Activated naive CD8-positive, alpha-beta T cell treated with anti-CD3 and anti-CD28 coated beads, Interleukin-2, amount 50 U/mL, for 24 hours (primary cell): ENCODE measurements around the gene MEGF11.

Source experiments
- ATAC-seq: fragments of 150-1000 bp; cut with Tn5 transposase; one replicate; pipeline ENCODE4 v1.10.0; 2021
- DNase-seq: peaks from one replicate; pipeline ENCODE4 v3.0.0; 2021
- H3K27ac Mint-ChIP-seq: one replicate; pipeline ENCODE4 v1.8.0; 2021; ENCODE audit warnings: mild to moderate bottlenecking, mixed read lengths
- H3K27me3 Mint-ChIP-seq: one replicate; pipeline ENCODE4 v1.8.0; 2021; ENCODE audit warnings: mixed read lengths
- H3K36me3 Mint-ChIP-seq: one replicate; pipeline ENCODE4 v1.8.0; 2021; ENCODE audit warnings: low read depth, mixed read lengths
- H3K4me1 Mint-ChIP-seq: one replicate; pipeline ENCODE4 v1.8.0; 2021; ENCODE audit warnings: mixed read lengths
- H3K4me3 Mint-ChIP-seq: one replicate; pipeline ENCODE4 v1.8.0; 2021; ENCODE audit warnings: mild to moderate bottlenecking, moderate library complexity, mixed read lengths
- H3K9me3 Mint-ChIP-seq: one replicate; pipeline ENCODE4 v1.8.0; 2021; ENCODE audit warnings: mixed read lengths

The MEGF11 gene

DNA sequence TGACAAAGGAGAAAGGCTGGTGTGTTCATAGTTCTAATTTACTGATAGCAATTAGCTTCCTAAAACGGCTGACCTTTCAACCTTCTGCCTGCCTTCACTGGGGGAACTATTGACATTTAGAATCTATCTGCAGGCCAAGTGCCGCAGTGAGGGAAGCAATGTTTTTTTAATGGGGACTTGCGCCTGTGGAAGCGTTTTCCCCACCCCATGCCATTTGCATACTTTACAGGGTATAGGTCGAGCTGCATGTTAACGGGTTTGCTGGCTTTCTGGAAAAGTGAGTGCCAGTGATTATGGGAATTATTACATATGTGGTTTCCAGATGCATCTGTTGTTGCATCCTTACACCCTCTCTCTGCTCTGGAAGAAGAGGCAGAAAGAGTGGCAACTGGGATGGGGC is 204.2 kb downstream of the MEGF11 start:
- H3K9me3 Mint-ChIP-seq = no peaks in the 10 kb centered on the region
- no peak overlapping the region for H3K4me3 Mint-ChIP-seq
- DNase-seq (no peak), ATAC-seq (no peak)
- no peak overlapping the region for H3K27ac Mint-ChIP-seq
- H3K36me3 Mint-ChIP-seq = no peaks in the 10 kb centered on the region
- no peaks in the 10 kb centered on the region for H3K4me1 Mint-ChIP-seq
- no peaks in the 10 kb centered on the region for H3K27me3 Mint-ChIP-seq

- H3K36me3 Mint-ChIP-seq = no peaks in the 10 kb centered on the region
- H3K27me3 Mint-ChIP-seq = no peaks in the 10 kb centered on the region
- H3K4me3 Mint-ChIP-seq = no peak overlapping the region
- no peak overlapping the region for H3K27ac Mint-ChIP-seq
- no peaks in the 10 kb centered on the region for H3K9me3 Mint-ChIP-seq
- ATAC-seq (no peak), DNase-seq (no peak)
- H3K4me1 Mint-ChIP-seq = no peaks in the 10 kb centered on the region
Measured at GRCh38 chr15:66047321-66048024, 206.1 kb downstream of the MEGF11 start.

GRCh38 chr15:66046751-66047150 is 206.8 kb downstream of the MEGF11 start:
- no peaks in the 10 kb centered on the region for H3K9me3 Mint-ChIP-seq
- no peak for ATAC-seq
- no peak overlapping the region for H3K4me3 Mint-ChIP-seq
- H3K4me1 Mint-ChIP-seq = no peaks in the 10 kb centered on the region
- no peak overlapping the region for H3K27ac Mint-ChIP-seq
- no peaks in the 10 kb centered on the region for H3K27me3 Mint-ChIP-seq
- no peaks in the 10 kb centered on the region for H3K36me3 Mint-ChIP-seq
- DNase-seq = no peak

DNA sequence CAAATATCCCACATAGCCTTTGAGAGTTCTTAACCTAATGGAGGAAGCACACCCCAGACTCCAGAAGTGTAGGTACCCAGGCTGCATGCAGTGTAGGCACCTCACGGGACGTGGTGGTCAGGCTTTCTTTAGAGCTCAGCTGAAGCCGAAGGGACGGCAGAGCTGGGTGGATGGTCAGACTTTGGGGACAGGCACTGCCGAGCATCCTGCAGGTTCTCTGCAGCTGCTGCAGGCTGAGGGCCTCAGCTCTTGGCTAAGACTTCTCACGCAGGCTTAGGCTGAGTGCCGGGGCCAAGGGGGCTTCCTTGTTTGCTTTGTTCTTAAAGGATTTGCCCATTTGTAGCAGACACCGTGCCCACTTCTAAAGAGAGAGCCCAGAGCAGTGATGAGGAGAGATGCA is 207.2 kb downstream of the MEGF11 start:
- Mint-ChIP-seq H3K4me1 (no peaks in the 10 kb centered on the region), H3K4me3 (no peak overlapping the region), H3K27me3 (no peaks in the 10 kb centered on the region), H3K36me3 (no peaks in the 10 kb centered on the region), H3K27ac (no peak overlapping the region), H3K9me3 (no peaks in the 10 kb centered on the region)
- DNase-seq (no peak), ATAC-seq (no peak)

DNA sequence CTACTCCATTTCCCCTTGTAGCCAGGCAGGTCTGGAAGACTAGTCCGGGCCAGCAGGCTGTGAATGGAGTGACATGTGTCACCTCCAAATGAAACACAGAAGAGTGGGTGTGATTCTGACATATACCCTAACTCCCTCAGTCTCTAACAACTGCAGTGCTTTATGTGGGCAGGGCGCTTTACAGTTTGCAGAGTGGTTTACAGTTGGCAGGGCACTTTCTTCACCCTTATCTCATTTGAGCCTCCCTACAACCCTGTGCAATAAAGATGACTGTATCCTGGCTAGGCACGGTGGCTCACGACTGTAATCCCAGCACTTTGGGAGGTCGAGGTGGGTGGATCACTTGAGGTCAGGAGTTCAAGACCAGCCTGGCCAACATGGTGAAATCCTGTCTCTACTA is 208.0 kb downstream of the MEGF11 start:
- no peaks in the 10 kb centered on the region for H3K36me3 Mint-ChIP-seq
- H3K9me3 Mint-ChIP-seq = no peaks in the 10 kb centered on the region
- DNase-seq = no peak
- H3K4me1 Mint-ChIP-seq = no peaks in the 10 kb centered on the region
- ATAC-seq = no peak
- no peak overlapping the region for H3K4me3 Mint-ChIP-seq
- H3K27me3 Mint-ChIP-seq = peaks cover 6% of the 10 kb centered on the region
- H3K27ac Mint-ChIP-seq = no peak overlapping the region

GRCh38 chr15:66044837-66045236 is 208.7 kb downstream of the MEGF11 start:
- Mint-ChIP-seq H3K4me3 (no peak overlapping the region), H3K36me3 (no peaks in the 10 kb centered on the region), H3K27ac (no peak overlapping the region), H3K9me3 (no peaks in the 10 kb centered on the region), H3K27me3 (peaks cover 13% of the 10 kb centered on the region), H3K4me1 (no peaks in the 10 kb centered on the region)
- DNase-seq (no peak), ATAC-seq (no peak)

DNA sequence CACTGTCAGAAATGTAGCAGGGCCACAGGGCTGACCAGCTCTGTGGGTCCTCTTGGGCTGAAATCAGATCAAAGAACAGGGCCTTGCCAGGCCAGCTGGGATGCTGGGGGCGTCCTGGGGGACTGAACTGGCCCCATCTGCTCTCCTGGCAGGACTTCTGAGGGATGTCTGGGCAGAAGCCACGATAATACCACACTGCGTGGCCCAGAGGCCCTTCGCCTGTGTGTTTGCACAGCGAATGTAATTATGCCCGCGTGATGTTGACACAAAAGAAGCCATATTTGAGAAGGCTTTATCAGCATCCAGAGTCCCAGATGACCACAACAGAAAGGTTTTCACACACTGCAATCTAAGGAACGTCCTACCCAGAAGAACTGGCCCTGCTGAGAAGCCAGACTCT is 210.3 kb downstream of the MEGF11 start:
- Mint-ChIP-seq H3K36me3 (no peaks in the 10 kb centered on the region), H3K4me3 (no peak overlapping the region), H3K27ac (no peak overlapping the region), H3K27me3 (peaks cover 25% of the 10 kb centered on the region), H3K9me3 (no peaks in the 10 kb centered on the region), H3K4me1 (no peaks in the 10 kb centered on the region)
- no peak for DNase-seq
- no peak for ATAC-seq

DNA sequence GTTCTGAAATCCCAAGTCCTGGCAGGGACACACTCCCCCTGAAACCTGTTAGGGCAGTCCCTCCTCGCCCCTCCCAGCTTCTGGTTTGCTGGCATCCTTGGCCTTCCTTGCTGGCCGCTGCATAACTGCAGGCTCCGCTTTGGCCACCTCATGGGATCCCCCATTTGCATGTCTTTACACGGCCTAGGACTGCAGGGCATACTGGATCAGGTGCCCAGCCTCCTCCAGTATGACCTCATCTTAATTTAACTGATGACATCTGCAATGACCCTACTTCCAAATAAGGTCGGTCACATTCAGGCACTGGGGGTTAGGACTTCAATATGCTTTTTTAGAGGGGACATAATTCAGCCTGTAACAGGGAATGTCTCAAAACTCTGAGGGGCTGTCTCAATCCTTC is 210.9 kb downstream of the MEGF11 start:
- ATAC-seq (no peak), DNase-seq (no peak)
- peaks cover 25% of the 10 kb centered on the region for H3K27me3 Mint-ChIP-seq
- H3K27ac Mint-ChIP-seq = no peak overlapping the region
- no peaks in the 10 kb centered on the region for H3K9me3 Mint-ChIP-seq
- no peaks in the 10 kb centered on the region for H3K4me1 Mint-ChIP-seq
- H3K36me3 Mint-ChIP-seq = no peaks in the 10 kb centered on the region
- H3K4me3 Mint-ChIP-seq = no peak overlapping the region

GRCh38 chr15:66041276-66041675 is 212.3 kb downstream of the MEGF11 start:
- Mint-ChIP-seq H3K4me1 (no peaks in the 10 kb centered on the region), H3K27ac (no peak overlapping the region), H3K27me3 (peaks cover 25% of the 10 kb centered on the region), H3K4me3 (no peak overlapping the region), H3K9me3 (no peaks in the 10 kb centered on the region), H3K36me3 (no peaks in the 10 kb centered on the region)
- DNase-seq (no peak), ATAC-seq (no peak)

GRCh38 chr15:66040211-66040892 is 213.2 kb downstream of the MEGF11 start:
- H3K4me3 Mint-ChIP-seq = no peak overlapping the region
- H3K27ac Mint-ChIP-seq = no peak overlapping the region
- no peaks in the 10 kb centered on the region for H3K4me1 Mint-ChIP-seq
- DNase-seq (no peak), ATAC-seq (no peak)
- peaks cover 25% of the 10 kb centered on the region for H3K27me3 Mint-ChIP-seq
- H3K9me3 Mint-ChIP-seq = no peaks in the 10 kb centered on the region
- H3K36me3 Mint-ChIP-seq = no peaks in the 10 kb centered on the region

DNA sequence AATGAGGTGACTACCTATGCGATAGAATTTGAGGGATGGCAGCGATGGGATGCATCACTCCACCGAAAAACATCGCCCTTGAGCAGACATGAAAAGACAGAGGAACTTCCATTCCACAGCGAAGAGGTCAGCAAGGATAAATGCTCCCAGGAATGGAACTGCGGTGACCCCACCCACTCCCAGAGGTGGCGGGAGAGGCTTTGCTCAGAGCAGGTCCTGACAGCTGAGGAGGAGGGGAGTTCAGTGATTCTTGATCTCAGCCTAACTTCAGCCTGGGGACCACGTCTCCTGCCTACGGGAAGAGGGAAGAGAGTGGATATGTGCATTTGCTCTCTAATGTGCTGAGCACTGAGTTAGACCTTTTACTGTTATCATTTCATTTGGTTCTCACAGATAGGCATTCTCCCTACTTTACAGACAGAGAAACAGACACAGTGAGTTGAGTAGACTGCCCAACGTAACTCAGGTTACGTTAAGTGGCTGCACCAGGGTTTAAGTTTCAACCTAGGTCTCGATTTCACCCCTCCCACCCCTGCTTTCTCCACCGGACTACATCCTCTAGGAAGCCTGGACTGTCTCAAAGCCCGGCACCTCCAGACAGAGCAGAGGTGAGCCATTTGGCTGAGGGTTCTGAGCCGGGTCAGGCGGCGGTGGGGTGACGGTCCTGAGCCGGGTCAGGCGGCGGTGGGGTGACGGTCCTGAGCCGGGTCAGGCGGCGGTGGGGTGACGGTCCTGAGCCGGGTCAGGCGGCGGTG is 214.3 kb downstream of the MEGF11 start:
- peaks cover 25% of the 10 kb centered on the region for H3K27me3 Mint-ChIP-seq
- ATAC-seq (no peak), DNase-seq (no peak)
- no peak overlapping the region for H3K4me3 Mint-ChIP-seq
- H3K36me3 Mint-ChIP-seq = no peaks in the 10 kb centered on the region
- no peaks in the 10 kb centered on the region for H3K9me3 Mint-ChIP-seq
- no peaks in the 10 kb centered on the region for H3K4me1 Mint-ChIP-seq
- H3K27ac Mint-ChIP-seq = no peak overlapping the region

- Mint-ChIP-seq H3K9me3 (no peaks in the 10 kb centered on the region), H3K36me3 (no peaks in the 10 kb centered on the region), H3K4me1 (no peaks in the 10 kb centered on the region), H3K4me3 (no peak overlapping the region), H3K27me3 (peaks cover 25% of the 10 kb centered on the region), H3K27ac (no peak overlapping the region)
- DNase-seq = no peak
- no peak for ATAC-seq
Measured at GRCh38 chr15:66038387-66039116, 215.0 kb downstream of the MEGF11 start.

DNA sequence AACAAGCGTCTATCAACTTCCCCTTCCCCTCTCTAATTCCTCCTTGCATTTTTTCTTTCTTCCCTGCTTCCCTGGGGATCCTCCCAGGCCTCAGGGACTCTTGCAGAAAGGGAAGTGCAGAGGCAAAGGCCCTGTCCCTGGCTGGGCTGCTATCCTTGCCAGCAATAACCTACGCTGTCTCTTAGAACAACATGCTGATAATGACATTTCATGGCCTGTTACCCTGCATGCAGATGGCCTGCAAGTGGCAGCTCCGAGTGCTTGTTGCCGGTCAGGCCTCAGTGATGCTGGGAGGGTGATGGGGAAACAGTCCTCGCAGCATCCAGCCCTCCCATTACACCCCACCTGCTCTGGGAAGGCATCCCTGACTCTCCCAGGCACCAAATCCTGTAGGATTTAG is 216.7 kb downstream of the MEGF11 start:
- peaks cover 30% of the 10 kb centered on the region for H3K27me3 Mint-ChIP-seq

GRCh38 chr15:66035901-66036300 is 217.6 kb downstream of the MEGF11 start:
- Mint-ChIP-seq H3K27ac (no peak overlapping the region), H3K27me3 (peaks cover 27% of the 10 kb centered on the region), H3K4me3 (no peak overlapping the region), H3K36me3 (no peaks in the 10 kb centered on the region), H3K9me3 (peaks cover 8% of the 10 kb centered on the region), H3K4me1 (no peaks in the 10 kb centered on the region)
- ATAC-seq (no peak), DNase-seq (no peak)

More for the DNA sequence above, 216.7 kb downstream of the MEGF11 start:
- H3K4me1 Mint-ChIP-seq = no peaks in the 10 kb centered on the region
- no peaks in the 10 kb centered on the region for H3K36me3 Mint-ChIP-seq
- H3K27ac Mint-ChIP-seq = no peak overlapping the region
- no peak for ATAC-seq
- no peak overlapping the region for H3K4me3 Mint-ChIP-seq
- H3K9me3 Mint-ChIP-seq = peaks cover 8% of the 10 kb centered on the region
- DNase-seq = no peak
